IMR-90 (cell line): ENCODE results near the gene NMBR. TPM values are rescaled to one million over a fixed set of nuclear protein-coding genes. Genes with fewer than 3 reads are reported as not detected.

Experiments used
- ATAC-seq: fragments of 200-7000 bp; cut with Tn5 transposase; 2 replicates; pipeline ENCODE4 v1.9.1; 2020; ENCODE audit warnings: low read depth, mild to moderate bottlenecking, moderate library complexity
- BruUV-seq: library from RNA; stranded (reverse); fragments of 400-500 nt; replicated peaks from 2 replicates; lab custom pipeline; 2021; lab: Mats Ljungman, UMichigan
- CTCF ChIA-PET: fragments of 300-600 bp; formaldehyde crosslinking; extraction: SDS; loops from one replicate; lab custom pipeline; 2021; ENCODE audit warnings: antibody characterized with exemption; lab: Yijun Ruan, JAX
- POLR2A ChIA-PET: fragments of 300-600 bp; sonication (Branson Sonifier 250); formaldehyde crosslinking; loops from one replicate; lab custom pipeline; 2022; ENCODE audit warnings: antibody characterized with exemption; ENCODE audit not compliant: unreplicated experiment; lab: Charles Lee
- DNase-seq: peaks from one replicate; pipeline ENCODE4 v3.0.0; 2013
- H2AFZ ChIP-seq: replicated peaks from 2 replicates; pipeline ENCODE3; 2013; ENCODE audit warnings: low read length, mild to moderate bottlenecking; ENCODE audit not compliant: poor library complexity
- H2AK5ac ChIP-seq: 2 replicates; pipeline ENCODE4 v1.6.1; 2013; ENCODE audit warnings: low read depth, low read length, inconsistent platforms
- H2AK9ac ChIP-seq: replicated peaks from 2 replicates; pipeline ENCODE3; 2013; ENCODE audit warnings: mild to moderate bottlenecking, low read depth, low read length, moderate library complexity; ENCODE audit not compliant: poor library complexity
- H2BK120ac ChIP-seq: 2 replicates; pipeline ENCODE4 v1.6.1; 2013; ENCODE audit warnings: low read depth, low read length, inconsistent platforms
- H2BK15ac ChIP-seq: 3 replicates; pipeline ENCODE4 v1.6.1; 2013; ENCODE audit warnings: low read depth, low read length, inconsistent platforms
- H2BK20ac ChIP-seq: 2 replicates; pipeline ENCODE4 v1.6.1; 2013; ENCODE audit warnings: low read depth, mild to moderate bottlenecking, inconsistent platforms, low read length, moderate library complexity
- H2BK5ac ChIP-seq: 2 replicates; pipeline ENCODE4 v1.6.1; 2013; ENCODE audit warnings: mild to moderate bottlenecking, low read depth, low read length, inconsistent platforms; ENCODE audit not compliant: poor library complexity, severe bottlenecking
- H3K14ac ChIP-seq: replicated peaks from 2 replicates; pipeline ENCODE4 v1.6.1; 2013; ENCODE audit warnings: low read depth, low read length, inconsistent platforms
- H3K18ac ChIP-seq: 2 replicates; pipeline ENCODE4 v1.6.1; 2013; ENCODE audit warnings: low read depth, low read length, control low read depth
- H3K23ac ChIP-seq: 2 replicates; pipeline ENCODE4 v1.6.1; 2013; ENCODE audit warnings: low read depth, low read length, inconsistent platforms
- H3K27ac ChIP-seq: 2 replicates; pipeline ENCODE4 v1.5.1; 2013; ENCODE audit warnings: mild to moderate bottlenecking, control low read depth, low read length; ENCODE audit not compliant: insufficient read depth
- H3K27me3 ChIP-seq: 2 replicates; pipeline ENCODE4 v1.6.1; 2013; ENCODE audit warnings: low read length; ENCODE audit not compliant: control insufficient read depth, insufficient read depth
- H3K36me3 ChIP-seq: 2 replicates; pipeline ENCODE4 v1.6.1; 2013; ENCODE audit warnings: low read length, mixed read lengths; ENCODE audit not compliant: control insufficient read depth, insufficient read depth
- H3K4ac ChIP-seq: 2 replicates; pipeline ENCODE4 v1.6.1; 2013; ENCODE audit warnings: low read depth, low read length, inconsistent platforms
- H3K4me1 ChIP-seq: 2 replicates; pipeline ENCODE4 v1.6.1; 2013; ENCODE audit warnings: low read length, mixed read lengths; ENCODE audit not compliant: control insufficient read depth, insufficient read depth
- H3K4me2 ChIP-seq: 2 replicates; pipeline ENCODE4 v1.6.1; 2013; ENCODE audit warnings: low read depth, mild to moderate bottlenecking, control low read depth, low read length, moderate library complexity
- H3K4me3 ChIP-seq: 2 replicates; pipeline ENCODE4 v1.5.1; 2013; ENCODE audit warnings: low read depth, mild to moderate bottlenecking, control low read depth, low read length, moderate library complexity; ENCODE audit not compliant: insufficient read depth
- H3K56ac ChIP-seq: 2 replicates; pipeline ENCODE4 v1.6.1; 2013; ENCODE audit warnings: low read length, inconsistent platforms; ENCODE audit not compliant: insufficient read depth; ENCODE audit errors: extremely low read depth
- H3K79me1 ChIP-seq, 2 experiments: 2 replicates each; pipeline ENCODE4 v1.6.1; 2013; ENCODE audit warnings: low read length in 2 of 2, inconsistent platforms in 1 of 2, low read depth in 1 of 2
- H3K9ac ChIP-seq: 2 replicates; pipeline ENCODE4 v1.6.1; 2013; ENCODE audit warnings: low read depth, low read length, control low read depth
- H3K9me1 ChIP-seq: 2 replicates; pipeline ENCODE4 v1.6.1; 2013; ENCODE audit warnings: low read length, inconsistent platforms; ENCODE audit not compliant: insufficient read depth
- H3K9me3 ChIP-seq: 2 replicates; pipeline ENCODE4 v1.6.1; 2013; ENCODE audit warnings: low read length; ENCODE audit not compliant: control insufficient read depth, insufficient read depth
- H4K20me1 ChIP-seq: 2 replicates; pipeline ENCODE4 v1.6.1; 2013; ENCODE audit warnings: low read length, inconsistent platforms; ENCODE audit not compliant: insufficient read depth
- H4K5ac ChIP-seq: 2 replicates; pipeline ENCODE4 v1.6.1; 2013; ENCODE audit warnings: mild to moderate bottlenecking, low read depth, low read length, control low read depth
- H4K8ac ChIP-seq, 2 experiments: 2 replicates each; pipeline ENCODE4 v1.6.1; 2013; ENCODE audit warnings: low read depth in 2 of 2, low read length in 2 of 2, control low read depth in 1 of 2, inconsistent platforms in 1 of 2
- H4K91ac ChIP-seq: 2 replicates; pipeline ENCODE4 v1.6.1; 2013; ENCODE audit warnings: low read depth, low read length, inconsistent platforms; ENCODE audit not compliant: insufficient read depth
- BHLHE40 ChIP-seq: fragments of 150-350 bp; IDR thresholded peaks from 2 replicates; pipeline ENCODE4 v1.6.1; 2016; ENCODE audit warnings: mild to moderate bottlenecking, low read depth, low read length
- CHD1 ChIP-seq: IDR thresholded peaks from 2 replicates; pipeline ENCODE4 v1.6.1; 2012; ENCODE audit warnings: low read depth, low read length, improper control_type of control experiment
- MAFK ChIP-seq: IDR thresholded peaks from 2 replicates; pipeline ENCODE4 v1.6.1; 2012; ENCODE audit warnings: low read depth, low read length, improper control_type of control experiment
- MAZ ChIP-seq: IDR thresholded peaks from 2 replicates; pipeline ENCODE4 v1.6.1; 2012; ENCODE audit warnings: low read depth, mild to moderate bottlenecking, low read length, improper control_type of control experiment, moderate library complexity, borderline replicate concordance
- MXI1 ChIP-seq: IDR thresholded peaks from 2 replicates; pipeline ENCODE4 v1.6.1; 2012; ENCODE audit warnings: low read depth, mild to moderate bottlenecking, low read length, moderate library complexity, borderline replicate concordance
- NFE2L2 ChIP-seq: fragments of 150-350 bp; IDR thresholded peaks from 2 replicates; pipeline ENCODE4 v1.6.1; 2016; ENCODE audit warnings: low read depth, mild to moderate bottlenecking, low read length
- POLR2A ChIP-seq: IDR thresholded peaks from 2 replicates; pipeline ENCODE4 v1.6.1; 2012; ENCODE audit warnings: mild to moderate bottlenecking, low read depth, low read length
- RCOR1 ChIP-seq: IDR thresholded peaks from 2 replicates; pipeline ENCODE4 v1.6.1; 2012; ENCODE audit warnings: mild to moderate bottlenecking, low read length, improper control_type of control experiment; ENCODE audit not compliant: insufficient replicate concordance
- SMC3 ChIP-seq: fragments of 150-350 bp; IDR thresholded peaks from 2 replicates; pipeline ENCODE4 v1.6.1; 2016; ENCODE audit warnings: low read depth, mild to moderate bottlenecking, antibody characterized with exemption, low read length, moderate library complexity
- dilution Hi-C: fragments of 300-500 bp; cut with HindIII; formaldehyde crosslinking; loops from one replicate; pipeline ENCODE4 v1.14.3; 2018; ENCODE audit warnings: low sequenced_read_pairs; ENCODE audit not compliant: unreplicated experiment
- in situ Hi-C: fragments of 300-500 bp; cut with MboI; formaldehyde crosslinking; loops from 3 replicates; pipeline ENCODE4 v1.14.3; 2019; ENCODE audit warnings: low sequenced_read_pairs, inconsistent platforms, mixed read lengths
- intact Hi-C: fragments of 100-400 bp; cut with micrococcal nuclease; formaldehyde crosslinking; loops from 2 replicates; pipeline ENCODE4 v1.10.0; 2022
- polyA plus RNA-seq, 3 experiments: library from polyadenylated mRNA; depleted of rRNA; stranded (reverse); fragments of >200 nt; gene quantifications; 2 replicates each; pipeline ENCODE4 v1.2.3, GENCODE V29; 2012; ENCODE audit warnings: low replicate concordance in 1 of 3
- total RNA-seq: library from RNA; depleted of rRNA; stranded (reverse); fragments of >200 nt; gene quantifications from 2 replicates; pipeline ENCODE4 v1.2.3, GENCODE V29; 2012

NMBR gene
- total and polyA plus RNA-seq, 2 of the 4 experiments (the other 2 are of a cell fraction) = not detected

DNA sequence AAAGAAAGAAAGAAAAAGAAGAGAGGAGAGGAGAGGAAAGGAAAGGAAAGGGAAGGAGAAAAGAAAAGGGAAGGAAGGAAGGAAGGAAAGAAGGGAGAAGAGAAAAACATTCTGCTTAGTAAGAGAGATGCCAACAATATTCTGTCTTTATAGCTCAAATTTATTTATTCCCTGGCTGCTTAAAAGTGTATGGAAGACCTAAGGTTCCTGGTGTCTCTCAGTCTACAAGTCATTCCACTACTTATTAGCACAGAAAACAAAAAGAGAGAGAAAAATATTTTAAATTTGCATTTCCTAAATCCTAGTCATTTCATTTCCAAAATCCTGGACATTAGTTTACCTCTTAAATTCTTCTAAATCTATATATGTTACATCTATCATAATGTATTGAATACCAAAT, 67.8 kb downstream of the NMBR start:
- Histone ChIP-seq H2AK5ac (no peak overlapping the region), H3K36me3 (no peaks in the 10 kb centered on the region), H3K27me3 (peaks cover 2% of the 10 kb centered on the region), H3K4me2 (no peak overlapping the region), H3K23ac (no peak overlapping the region), H3K27ac (no peak overlapping the region), H2AFZ (no peak overlapping the region), H4K8ac (no peak overlapping the region), H3K9me1 (no peaks in the 10 kb centered on the region), H2AK9ac (no peak overlapping the region), H3K4me3 (no peak overlapping the region), H3K14ac (no peak overlapping the region), H4K20me1 (no peaks in the 10 kb centered on the region), H3K9me3 (no peaks in the 10 kb centered on the region), H2BK20ac (no peak overlapping the region), H3K9ac (no peak overlapping the region), H4K91ac (no peak overlapping the region), H3K79me1 (no peaks in the 10 kb centered on the region), H3K56ac (no peak overlapping the region), H2BK15ac (no peak overlapping the region), H2BK120ac (no peak overlapping the region), H3K4ac (no peak overlapping the region), H3K4me1 (no peaks in the 10 kb centered on the region), H4K5ac (no peak overlapping the region), H3K18ac (no peak overlapping the region), H2BK5ac (no peak overlapping the region)
- ChIA-PET POLR2A (interaction anchor here (0.6 kb wide), 1 partner anchor 21 kb away, joined by 3 read pairs; no protein-coding TSS in a partner anchor), CTCF (no interaction called here)
- TF ChIP-seq MAFK (no peak), SMC3 (no peak), NFE2L2 (no peak), POLR2A (no peak), BHLHE40 (no peak), MAZ (no peak), RCOR1 (no peak), CHD1 (no peak), MXI1 (no peak)
- ATAC-seq (no peak), DNase-seq (no peak)
- no TSS peak for BruUV-seq
- dilution Hi-C loops = no loop called here
- in situ Hi-C loops = no loop called here
- intact Hi-C loops = no loop called here
